SK-N-SH treated with all-trans-retinoic acid at 6 μM for 48 hours (cell line): ENCODE measurements around the gene FAM209B.
"Not testable (repeated sequence)": the region's sequence is repeated elsewhere in the genome, so short reads cannot be mapped to it uniquely, and the experiment has no call there.

Experiments
- ATAC-seq: fragments of 200-7000 bp; cut with Tn5 transposase; 3 replicates; pipeline ENCODE4 v1.9.1; 2020; ENCODE audit warnings: mild to moderate bottlenecking, moderate library complexity
- ARNTL ChIP-seq: fragments of 450-650 bp; formaldehyde crosslinking; IDR thresholded peaks from 2 replicates; pipeline ENCODE4 v1.5.0; 2020; ENCODE audit warnings: low read depth, mild to moderate bottlenecking, moderate library complexity, borderline replicate concordance
- BACH2 ChIP-seq: fragments of 250-450 bp; sonication (Bioruptor Pico); IDR thresholded peaks from 2 replicates; pipeline ENCODE4 v1.9.0; 2021; ENCODE audit warnings: mild to moderate bottlenecking, borderline replicate concordance
- CREB5 ChIP-seq: fragments of 250-450 bp; sonication (Bioruptor Pico); IDR thresholded peaks from 2 replicates; pipeline ENCODE4 v1.5.1; 2020; ENCODE audit warnings: low read depth, mild to moderate bottlenecking, moderate library complexity
- GLIS3 ChIP-seq: fragments of 250-450 bp; sonication (Bioruptor Pico); IDR thresholded peaks from 2 replicates; pipeline ENCODE4 v1.5.0; 2020; ENCODE audit warnings: mild to moderate bottlenecking, moderate library complexity
- ISL1 ChIP-seq: fragments of 250-450 bp; sonication (Bioruptor Pico); IDR thresholded peaks from 2 replicates; pipeline ENCODE4 v2.1.2; 2022; ENCODE audit warnings: mild to moderate bottlenecking, moderate library complexity
- OSR1 ChIP-seq: fragments of 250-450 bp; sonication (Bioruptor Pico); IDR thresholded peaks from 2 replicates; pipeline ENCODE4 v1.8.0; 2022; ENCODE audit warnings: moderate library complexity, mild to moderate bottlenecking, inconsistent platforms
- PPARA ChIP-seq: fragments of 250-450 bp; sonication (Bioruptor Pico); IDR thresholded peaks from 2 replicates; pipeline ENCODE4 v1.5.0; 2020; ENCODE audit warnings: mild to moderate bottlenecking, borderline replicate concordance
- RARB ChIP-seq: fragments of 250-450 bp; sonication (Bioruptor Pico); IDR thresholded peaks from 2 replicates; pipeline ENCODE4 v1.8.0; 2021; ENCODE audit warnings: mild to moderate bottlenecking, moderate library complexity
- SNAI2 ChIP-seq: fragments of 250-450 bp; sonication (Bioruptor Pico); IDR thresholded peaks from 2 replicates; pipeline ENCODE4 v1.5.0; 2020; ENCODE audit warnings: mild to moderate bottlenecking, moderate library complexity
- TOX ChIP-seq: fragments of 250-450 bp; sonication (Bioruptor Pico); IDR thresholded peaks from 2 replicates; pipeline ENCODE4 v1.8.0; 2021; ENCODE audit warnings: mild to moderate bottlenecking, moderate library complexity, borderline replicate concordance
- TSHZ2 ChIP-seq: fragments of 250-450 bp; sonication (Bioruptor Pico); IDR thresholded peaks from 2 replicates; pipeline ENCODE4 v1.5.0; 2020; ENCODE audit warnings: mild to moderate bottlenecking, moderate library complexity
- ZFP3 ChIP-seq: fragments of 250-450 bp; sonication (Bioruptor Pico); IDR thresholded peaks from 2 replicates; pipeline ENCODE4 v1.5.0; 2020; ENCODE audit warnings: mild to moderate bottlenecking, moderate library complexity
- ZFP30 ChIP-seq: fragments of 450-650 bp; formaldehyde crosslinking; IDR thresholded peaks from 2 replicates; pipeline ENCODE4 v1.5.0; 2022; ENCODE audit warnings: mild to moderate bottlenecking, moderate library complexity
- ZNF565 ChIP-seq: fragments of 450-650 bp; formaldehyde crosslinking; conservative IDR thresholded peaks from 2 replicates; pipeline ENCODE4 v1.5.0; 2020; ENCODE audit warnings: low read depth, mild to moderate bottlenecking, moderate library complexity
- TF ChIP-seq, protein P1 (sequence below): fragments of 250-450 bp; sonication (Bioruptor Pico); IDR thresholded peaks from 2 replicates; pipeline ENCODE4 v1.8.0; 2021; ENCODE audit warnings: low read depth, mild to moderate bottlenecking, moderate library complexity, borderline replicate concordance
- TF ChIP-seq, protein P2 (sequence below): fragments of 250-450 bp; sonication (Bioruptor Pico); IDR thresholded peaks from 2 replicates; pipeline ENCODE4 v1.5.1; 2021; ENCODE audit warnings: mild to moderate bottlenecking, moderate library complexity
- TF ChIP-seq, protein P3 (sequence below): fragments of 250-450 bp; sonication (Bioruptor Pico); IDR thresholded peaks from 2 replicates; pipeline ENCODE4 v1.8.0; 2020; ENCODE audit warnings: mild to moderate bottlenecking, moderate library complexity, borderline replicate concordance

FAM209B gene

GRCh38 chr20:56522311-56522710, 10.7 kb upstream of the FAM209B start (continued):
- TF ChIP-seq, protein P1, sequence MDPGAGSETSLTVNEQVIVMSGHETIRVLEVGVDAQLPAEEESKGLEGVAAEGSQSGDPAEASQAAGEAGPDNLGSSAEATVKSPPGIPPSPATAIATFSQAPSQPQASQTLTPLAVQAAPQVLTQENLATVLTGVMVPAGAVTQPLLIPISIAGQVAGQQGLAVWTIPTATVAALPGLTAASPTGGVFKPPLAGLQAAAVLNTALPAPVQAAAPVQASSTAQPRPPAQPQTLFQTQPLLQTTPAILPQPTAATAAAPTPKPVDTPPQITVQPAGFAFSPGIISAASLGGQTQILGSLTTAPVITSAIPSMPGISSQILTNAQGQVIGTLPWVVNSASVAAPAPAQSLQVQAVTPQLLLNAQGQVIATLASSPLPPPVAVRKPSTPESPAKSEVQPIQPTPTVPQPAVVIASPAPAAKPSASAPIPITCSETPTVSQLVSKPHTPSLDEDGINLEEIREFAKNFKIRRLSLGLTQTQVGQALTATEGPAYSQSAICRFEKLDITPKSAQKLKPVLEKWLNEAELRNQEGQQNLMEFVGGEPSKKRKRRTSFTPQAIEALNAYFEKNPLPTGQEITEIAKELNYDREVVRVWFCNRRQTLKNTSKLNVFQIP (CRISPR knock-in tag) = no peak
- no peak for TF ChIP-seq TOX (CRISPR knock-in tag)
- TF ChIP-seq, all 23 proteins: peak for 0

- not testable (repeated sequence) for ATAC-seq
Measured at GRCh38 chr20:56524444-56524843, 8.6 kb upstream of the FAM209B start, which contains the start of gene FAM209A. Gene FAM209A, plus strand, starts transcription at chr20:56524744. Its CDS starts 65 bp downstream, at chr20:56524809.

DNA sequence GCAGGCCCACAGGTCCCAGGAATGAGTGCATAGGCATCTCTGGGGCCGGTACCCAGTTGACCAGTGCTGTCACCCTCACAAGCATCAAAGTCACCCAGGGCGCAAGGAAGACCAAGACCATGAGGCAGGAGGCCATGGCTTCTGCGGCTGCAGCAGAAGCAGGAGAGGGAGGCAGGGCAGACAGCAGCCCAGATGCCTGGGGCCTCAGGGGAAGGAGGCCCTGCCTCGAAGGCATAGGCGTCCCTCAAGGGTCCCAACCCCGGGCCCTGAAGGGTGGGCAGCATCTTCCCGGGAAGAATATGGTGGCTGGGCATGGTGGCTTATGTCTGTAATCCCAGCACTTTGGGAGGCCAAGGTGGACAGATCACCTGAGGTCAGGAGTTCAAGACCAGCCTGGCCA, 5.5 kb upstream of the FAM209B start:
- TF ChIP-seq PPARA (no peak), OSR1 (CRISPR knock-in tag) (no peak), BACH2 (CRISPR knock-in tag) (no peak), SNAI2 (CRISPR knock-in tag) (no peak), ZNF565 (CRISPR knock-in tag) (no peak)
- no peak for ATAC-seq

DNA sequence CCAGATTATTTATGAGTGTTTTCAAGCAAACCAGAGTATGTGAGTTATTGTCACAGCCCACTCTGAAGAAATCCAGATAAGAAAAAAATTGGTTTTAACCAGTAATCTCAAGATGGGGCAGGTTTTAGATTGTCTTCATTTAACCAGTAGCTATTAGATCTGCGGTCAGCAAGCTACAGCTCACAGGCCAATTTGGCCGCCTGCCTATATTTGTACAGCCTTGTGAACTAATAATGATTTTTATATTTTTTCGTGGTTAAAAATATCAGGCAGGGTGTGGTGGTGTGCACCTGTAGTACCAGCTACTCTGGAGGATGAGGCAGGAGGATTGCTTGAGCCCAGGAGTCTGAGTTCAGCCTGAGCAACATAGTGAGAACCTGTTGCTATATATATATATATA, 5.0 kb downstream of the FAM209B start:
- TF ChIP-seq ARNTL (CRISPR knock-in tag) = no peak
- no peak for TF ChIP-seq GLIS3 (CRISPR knock-in tag)
- TF ChIP-seq ISL1 (CRISPR knock-in tag) = no peak
- no peak for TF ChIP-seq SNAI2 (CRISPR knock-in tag)
- TF ChIP-seq RARB (CRISPR knock-in tag) = no peak
- TF ChIP-seq, protein P2, sequence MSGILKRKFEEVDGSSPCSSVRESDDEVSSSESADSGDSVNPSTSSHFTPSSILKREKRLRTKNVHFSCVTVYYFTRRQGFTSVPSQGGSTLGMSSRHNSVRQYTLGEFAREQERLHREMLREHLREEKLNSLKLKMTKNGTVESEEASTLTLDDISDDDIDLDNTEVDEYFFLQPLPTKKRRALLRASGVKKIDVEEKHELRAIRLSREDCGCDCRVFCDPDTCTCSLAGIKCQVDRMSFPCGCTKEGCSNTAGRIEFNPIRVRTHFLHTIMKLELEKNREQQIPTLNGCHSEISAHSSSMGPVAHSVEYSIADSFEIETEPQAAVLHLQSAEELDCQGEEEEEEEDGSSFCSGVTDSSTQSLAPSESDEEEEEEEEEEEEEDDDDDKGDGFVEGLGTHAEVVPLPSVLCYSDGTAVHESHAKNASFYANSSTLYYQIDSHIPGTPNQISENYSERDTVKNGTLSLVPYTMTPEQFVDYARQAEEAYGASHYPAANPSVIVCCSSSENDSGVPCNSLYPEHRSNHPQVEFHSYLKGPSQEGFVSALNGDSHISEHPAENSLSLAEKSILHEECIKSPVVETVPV = no peak
- TF ChIP-seq, protein P1 (CRISPR knock-in tag) = no peak
- TF ChIP-seq ZFP30 (CRISPR knock-in tag) = no peak
- TF ChIP-seq OSR1 (CRISPR knock-in tag) = no peak
- TF ChIP-seq, all 23 proteins: peak for 0
- ATAC-seq = no peak

GRCh38 chr20:56540415-56540814, 7.4 kb downstream of the FAM209B start:
- no peak for TF ChIP-seq RARB (CRISPR knock-in tag)
- no peak for TF ChIP-seq BACH2 (CRISPR knock-in tag)
- TF ChIP-seq ZFP3 (CRISPR knock-in tag) = no peak
- TF ChIP-seq TSHZ2 (CRISPR knock-in tag) = no peak
- TF ChIP-seq, protein P3, sequence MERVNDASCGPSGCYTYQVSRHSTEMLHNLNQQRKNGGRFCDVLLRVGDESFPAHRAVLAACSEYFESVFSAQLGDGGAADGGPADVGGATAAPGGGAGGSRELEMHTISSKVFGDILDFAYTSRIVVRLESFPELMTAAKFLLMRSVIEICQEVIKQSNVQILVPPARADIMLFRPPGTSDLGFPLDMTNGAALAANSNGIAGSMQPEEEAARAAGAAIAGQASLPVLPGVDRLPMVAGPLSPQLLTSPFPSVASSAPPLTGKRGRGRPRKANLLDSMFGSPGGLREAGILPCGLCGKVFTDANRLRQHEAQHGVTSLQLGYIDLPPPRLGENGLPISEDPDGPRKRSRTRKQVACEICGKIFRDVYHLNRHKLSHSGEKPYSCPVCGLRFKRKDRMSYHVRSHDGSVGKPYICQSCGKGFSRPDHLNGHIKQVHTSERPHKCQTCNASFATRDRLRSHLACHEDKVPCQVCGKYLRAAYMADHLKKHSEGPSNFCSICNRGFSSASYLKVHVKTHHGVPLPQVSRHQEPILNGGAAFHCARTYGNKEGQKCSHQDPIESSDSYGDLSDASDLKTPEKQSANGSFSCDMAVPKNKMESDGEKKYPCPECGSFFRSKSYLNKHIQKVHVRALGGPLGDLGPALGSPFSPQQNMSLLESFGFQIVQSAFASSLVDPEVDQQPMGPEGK (CRISPR knock-in tag) = no peak
- TF ChIP-seq CREB5 (CRISPR knock-in tag) = no peak
- TF ChIP-seq, all 23 proteins: peak for 0
- ATAC-seq = peak; percentile 55
